Activated B cell treated with CpG ODN at 0.5 μM for 24 hours (primary cell): ENCODE data around the gene ECEL1. TPM values are rescaled to one million over a fixed set of nuclear protein-coding genes. Genes with fewer than 3 reads are reported as not detected.
"Not testable (repeated sequence)": the region's sequence is repeated elsewhere in the genome, so short reads cannot be mapped to it uniquely, and the experiment has no call there.

Experiments used
- ATAC-seq: fragments of 200-7000 bp; cut with Tn5 transposase; one replicate; pipeline ENCODE4 v1.10.0; 2021; ENCODE audit warnings: low read depth, mild to moderate bottlenecking, moderate library complexity
- CTCF ChIA-PET: fragments of 350-600 bp; sonication (Branson Sonifier 250); formaldehyde crosslinking; loops from one replicate; lab custom pipeline; 2021; ENCODE audit warnings: antibody characterized with exemption; lab: Charles Lee
- POLR2A ChIA-PET: fragments of 350-600 bp; sonication (Branson Sonifier 250); formaldehyde crosslinking; loops from one replicate; lab custom pipeline; 2021; ENCODE audit warnings: antibody characterized with exemption; lab: Charles Lee
- DNase-seq: peaks from one replicate; pipeline ENCODE4 v3.0.0; 2022
- H3K27ac Mint-ChIP-seq: one replicate; pipeline ENCODE4 v1.8.0; 2020; ENCODE audit warnings: mixed read lengths
- H3K27me3 Mint-ChIP-seq: one replicate; pipeline ENCODE4 v1.8.0; 2021; ENCODE audit warnings: mixed read lengths
- H3K36me3 Mint-ChIP-seq: one replicate; pipeline ENCODE4 v1.8.0; 2021; ENCODE audit warnings: low read depth, mixed read lengths
- H3K4me1 Mint-ChIP-seq: one replicate; pipeline ENCODE4 v1.8.0; 2021; ENCODE audit warnings: mixed read lengths
- H3K4me3 Mint-ChIP-seq: one replicate; pipeline ENCODE4 v1.8.0; 2020; ENCODE audit warnings: mild to moderate bottlenecking, mixed read lengths
- H3K9me3 Mint-ChIP-seq: one replicate; pipeline ENCODE4 v1.8.0; 2020; ENCODE audit warnings: mixed read lengths
- CTCF ChIP-seq: fragments of 200-600 bp; IDR thresholded peaks from one replicate; pipeline ENCODE4 v1.8.0; 2022; ENCODE audit warnings: antibody characterized with exemption, mild to moderate bottlenecking
- intact Hi-C: fragments of 100-400 bp; cut with micrococcal nuclease; formaldehyde crosslinking; loops from one replicate; pipeline ENCODE4 v1.15.1; 2024
- total RNA-seq: library from RNA; stranded (reverse); gene quantifications from 2 replicates; pipeline ENCODE4 v1.2.3, GENCODE V29; 2022

The ECEL1 gene
- total RNA-seq, 1 donor from 2014 or later, result not detected

DNA sequence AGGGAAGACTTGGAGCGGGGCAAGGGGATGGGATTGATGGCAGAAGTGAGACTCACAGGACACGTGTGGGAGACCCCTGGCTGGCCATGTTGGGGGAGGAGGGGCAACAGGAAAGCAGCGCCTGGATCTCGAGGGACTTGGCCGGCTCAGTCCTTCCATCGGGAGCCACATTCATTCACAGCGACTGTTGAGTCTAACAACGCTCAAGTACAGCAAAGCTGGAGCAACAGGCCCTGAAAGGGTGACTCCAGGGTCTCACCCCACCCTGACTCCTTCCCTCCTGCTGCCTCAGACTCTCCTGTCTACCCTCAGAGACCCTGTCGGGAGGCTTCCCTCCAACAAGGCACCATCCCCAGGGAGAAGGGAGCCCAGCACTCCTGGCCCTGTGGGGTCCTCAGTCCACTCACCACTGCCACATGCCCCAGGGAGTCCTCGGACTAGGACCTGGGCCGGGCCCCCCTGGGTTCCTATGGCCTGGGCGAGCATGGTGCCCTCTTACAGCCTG, 46.4 kb downstream of the ECEL1 start:
- intact Hi-C loops, result loop anchor here (2.0 kb wide), 2 partner anchors 82 to 114 kb away; no protein-coding TSS in a partner anchor
- DNase-seq, result no peak
- POLR2A ChIA-PET, result no interaction called here

GRCh38 chr2:232440220-232441018, 47.2 kb downstream of the ECEL1 start:
- H3K9me3 Mint-ChIP-seq, H3K4me3 Mint-ChIP-seq, H3K36me3 Mint-ChIP-seq, POLR2A ChIA-PET, H3K27me3 Mint-ChIP-seq, H3K27ac Mint-ChIP-seq, H3K4me1 Mint-ChIP-seq: not testable (repeated sequence)
- DNase-seq (peak; percentile 84), ATAC-seq (peak; percentile 93)
- intact Hi-C loops, result loop anchor here (1.0 to 2.0 kb wide), 5 partner anchors 82 to 534 kb away; no protein-coding TSS in a partner anchor
- CTCF ChIA-PET, result interaction anchor here (1.2 to 1.8 kb wide), 3 partner anchors 515 to 766 kb away, joined by 3 to 7 read pairs (median 6); partner anchors contain the start of gene NPPC
- peak; percentile 60 for TF ChIP-seq CTCF

More for the DNA sequence above, 46.4 kb downstream of the ECEL1 start:
- H3K4me3 Mint-ChIP-seq, result no peak overlapping the region
- no peak for TF ChIP-seq CTCF
- peaks cover 3% of the 10 kb centered on the region for H3K27me3 Mint-ChIP-seq
- ATAC-seq, result no peak
- H3K27ac Mint-ChIP-seq, result no peak overlapping the region
- H3K9me3 Mint-ChIP-seq, result no peaks in the 10 kb centered on the region
- no peaks in the 10 kb centered on the region for H3K36me3 Mint-ChIP-seq
- CTCF ChIA-PET, result interaction anchor here (1.2 kb wide), 1 partner anchor 767 kb away, joined by 3 read pairs; no protein-coding TSS in a partner anchor
- H3K4me1 Mint-ChIP-seq, result no peaks in the 10 kb centered on the region

DNA sequence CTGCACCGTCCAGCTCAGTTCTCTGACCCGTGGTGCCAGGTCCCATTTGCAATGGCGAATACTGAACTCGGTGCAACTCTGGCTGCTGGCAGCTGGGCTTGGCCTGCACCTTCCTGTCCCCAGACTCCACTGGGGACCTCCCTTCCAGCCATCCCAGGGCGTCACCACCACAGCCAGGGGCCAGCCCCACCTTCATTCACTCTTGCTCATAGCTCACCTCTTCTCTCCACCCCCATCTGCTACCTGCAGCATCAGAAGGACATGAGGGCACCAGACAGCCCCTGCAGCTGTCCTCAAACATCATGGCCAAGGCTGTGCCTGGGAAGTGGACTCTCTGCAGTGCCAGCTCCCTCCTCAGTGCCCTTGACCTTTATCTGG, 47.9 kb downstream of the ECEL1 start:
- H3K4me3 Mint-ChIP-seq, result no peak overlapping the region
- no peaks in the 10 kb centered on the region for H3K9me3 Mint-ChIP-seq
- no peak for TF ChIP-seq CTCF
- ChIA-PET POLR2A (no interaction called here), CTCF (interaction anchor here (1.7 to 1.8 kb wide), 2 partner anchors 514 to 533 kb away, joined by 6 to 7 read pairs; partner anchors contain the start of gene NPPC)
- DNase-seq (no peak), ATAC-seq (no peak)
- H3K4me1 Mint-ChIP-seq, result no peaks in the 10 kb centered on the region
- intact Hi-C loops, result loop anchor here (1.0 to 2.0 kb wide), 5 partner anchors 83 to 533 kb away; no protein-coding TSS in a partner anchor
- no peaks in the 10 kb centered on the region for H3K36me3 Mint-ChIP-seq
- H3K27me3 Mint-ChIP-seq, result peaks cover 3% of the 10 kb centered on the region
- H3K27ac Mint-ChIP-seq, result no peak overlapping the region

DNA sequence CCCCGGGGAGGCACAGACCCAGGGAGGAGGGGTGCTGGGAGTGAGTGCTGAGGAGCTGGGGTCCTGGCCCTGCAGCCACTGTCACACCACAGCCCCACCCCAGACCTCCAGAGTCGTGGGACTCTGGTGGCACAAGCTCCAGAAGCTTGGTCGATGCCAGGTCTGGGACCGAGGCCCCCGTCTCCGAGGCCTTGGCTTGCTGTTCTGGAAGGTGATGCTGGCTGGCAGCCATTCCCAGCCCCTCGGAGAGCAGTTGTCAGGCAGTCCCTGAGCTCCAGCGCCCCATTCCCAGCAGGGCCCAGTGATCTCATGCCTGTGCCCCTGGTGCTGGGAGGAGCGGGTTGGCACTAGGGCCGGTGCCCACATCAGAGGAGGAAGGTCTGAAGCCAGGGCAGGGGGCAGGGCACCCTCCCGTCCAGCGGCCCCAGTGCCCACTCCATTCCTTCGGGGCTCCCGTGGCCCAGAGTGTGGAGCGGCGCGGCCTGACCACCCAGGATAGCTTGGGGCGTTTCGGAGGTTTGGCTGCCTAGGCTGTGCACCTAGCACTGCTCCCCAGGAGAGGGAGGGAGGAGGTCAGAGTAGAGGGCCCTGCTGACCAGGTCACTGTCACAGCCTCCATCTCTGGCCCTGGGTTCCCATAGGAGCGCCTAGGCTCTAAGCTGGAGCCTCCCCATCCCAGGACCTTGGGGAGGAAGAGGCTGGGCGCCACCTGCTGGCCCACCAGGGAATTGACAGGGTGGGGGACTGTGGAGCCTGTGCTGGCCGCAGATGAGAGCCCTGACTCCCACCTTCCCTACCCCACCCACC, 48.5 kb downstream of the ECEL1 start:
- no peak for TF ChIP-seq CTCF
- Mint-ChIP-seq H3K4me3 (no peak overlapping the region), H3K27me3 (peaks cover 3% of the 10 kb centered on the region), H3K36me3 (no peaks in the 10 kb centered on the region), H3K9me3 (no peaks in the 10 kb centered on the region), H3K4me1 (no peaks in the 10 kb centered on the region), H3K27ac (no peak overlapping the region)
- ChIA-PET POLR2A (interaction anchor here (0.6 kb wide), 1 partner anchor 638 kb away, joined by 7 read pairs; no protein-coding TSS in a partner anchor), CTCF (interaction anchor here (1.7 to 1.8 kb wide), 2 partner anchors 514 to 533 kb away, joined by 6 to 7 read pairs; partner anchors contain the start of gene NPPC)
- intact Hi-C loops, result no loop called here
- DNase-seq (no peak), ATAC-seq (peak; percentile 53)
